Trophoblast cell (in vitro differentiated cells and primary cell): Measurements from ENCODE around the gene CTPS1.

Experiments
- DNase-seq, 2 donors: peaks; one replicate each; pipeline ENCODE4 v3.0.0-alpha.2; 2016
- H2AFZ ChIP-seq: 2 replicates; pipeline ENCODE4 v1.6.1; 2013; ENCODE audit warnings: low read length, moderate library complexity, mild to moderate bottlenecking; ENCODE audit not compliant: insufficient read depth, poor library complexity
- H2AK5ac ChIP-seq: 2 replicates; pipeline ENCODE4 v1.6.1; 2013; ENCODE audit warnings: mild to moderate bottlenecking, low read length
- H2BK120ac ChIP-seq: 2 replicates; pipeline ENCODE4 v1.6.1; 2013; ENCODE audit warnings: low read length, mild to moderate bottlenecking, moderate library complexity; ENCODE audit not compliant: insufficient read depth, poor library complexity
- H2BK12ac ChIP-seq: 2 replicates; pipeline ENCODE4 v1.6.1; 2013; ENCODE audit warnings: mild to moderate bottlenecking, low read length, moderate library complexity
- H2BK5ac ChIP-seq: 2 replicates; pipeline ENCODE4 v1.6.1; 2013; ENCODE audit warnings: low read length, low read depth, moderate library complexity, mild to moderate bottlenecking; ENCODE audit not compliant: poor library complexity
- H3K14ac ChIP-seq: 2 replicates; pipeline ENCODE4 v1.6.1; 2013; ENCODE audit warnings: mild to moderate bottlenecking, low read length
- H3K18ac ChIP-seq: 2 replicates; pipeline ENCODE4 v1.6.1; 2013; ENCODE audit warnings: mild to moderate bottlenecking, low read length
- H3K23ac ChIP-seq: 2 replicates; pipeline ENCODE4 v1.6.1; 2013; ENCODE audit warnings: low read length
- H3K27ac ChIP-seq: 2 replicates; pipeline ENCODE4 v1.5.1; 2013; ENCODE audit warnings: low read depth, mild to moderate bottlenecking, inconsistent platforms, low read length, moderate library complexity
- H3K27me3 ChIP-seq: 2 replicates; pipeline ENCODE4 v1.6.1; 2013; ENCODE audit warnings: inconsistent platforms, mild to moderate bottlenecking, low read length, moderate library complexity; ENCODE audit not compliant: insufficient read depth
- H3K36me3 ChIP-seq, 2 experiments: 1 replicate in 1 of 2; 2 replicates in 1 of 2; pipeline ENCODE4 v1.6.1; 2013; ENCODE audit warnings: low read length in 2 of 2, mild to moderate bottlenecking in 2 of 2, moderate library complexity in 1 of 2; ENCODE audit not compliant: insufficient read depth in 2 of 2, control insufficient read depth in 1 of 2
- H3K4ac ChIP-seq: 2 replicates; pipeline ENCODE4 v1.6.1; 2013; ENCODE audit warnings: low read depth, mild to moderate bottlenecking, low read length, moderate library complexity
- H3K4me1 ChIP-seq, 2 experiments: 1 replicate in 1 of 2; 2 replicates in 1 of 2; pipeline ENCODE4 v1.6.1; 2013; ENCODE audit warnings: low read length in 2 of 2, mild to moderate bottlenecking in 2 of 2, moderate library complexity in 1 of 2; ENCODE audit not compliant: insufficient read depth in 2 of 2, control insufficient read depth in 1 of 2
- H3K4me2 ChIP-seq: 2 replicates; pipeline ENCODE4 v1.6.1; 2013; ENCODE audit warnings: inconsistent platforms, mild to moderate bottlenecking, low read length, moderate library complexity
- H3K4me3 ChIP-seq: 2 replicates; pipeline ENCODE4 v1.5.1; 2013; ENCODE audit warnings: mild to moderate bottlenecking, low read depth, low read length, inconsistent platforms
- H3K79me1 ChIP-seq: one replicate; pipeline ENCODE4 v1.6.1; 2013; ENCODE audit warnings: low read length
- H3K79me2 ChIP-seq: 2 replicates; pipeline ENCODE4 v1.6.1; 2013; ENCODE audit warnings: low read length, mild to moderate bottlenecking; ENCODE audit not compliant: control insufficient read depth, insufficient read depth, poor library complexity
- H3K9ac ChIP-seq: 2 replicates; pipeline ENCODE4 v1.6.1; 2013; ENCODE audit warnings: mild to moderate bottlenecking, low read length
- H3K9me3 ChIP-seq: 2 replicates; pipeline ENCODE4 v1.6.1; 2013; ENCODE audit warnings: low read depth, mild to moderate bottlenecking, control low read depth, inconsistent platforms, low read length; ENCODE audit not compliant: insufficient read depth
- H4K12ac ChIP-seq: 2 replicates; pipeline ENCODE4 v1.6.1; 2013; ENCODE audit warnings: low read depth, mild to moderate bottlenecking, low read length, moderate library complexity
- H4K8ac ChIP-seq: 2 replicates; pipeline ENCODE4 v1.6.1; 2013; ENCODE audit warnings: low read depth, mild to moderate bottlenecking, low read length, moderate library complexity
- H4K91ac ChIP-seq: one replicate; pipeline ENCODE4 v1.6.1; 2013; ENCODE audit warnings: low read depth, mild to moderate bottlenecking, low read length, moderate library complexity
- WGBS: extraction: QIAGEN DNeasy Blood & Tissue Kit; methylation state at CpG from one replicate; pipeline ENCODE4 v1.1.7; 2013; ENCODE audit warnings: missing lambda C conversion rate; ENCODE audit not compliant: insufficient read length, insufficient coverage; ENCODE audit errors: extremely low coverage; 5-methylcytosine and 5-hydroxymethylcytosine counted together

Gene CTPS1

GRCh38 chr1:41037116-41037903 lies 57.8 kb downstream of the CTPS1 start:
- Histone ChIP-seq H3K79me1 (no peaks in the 10 kb centered on the region), H2BK12ac (no peak overlapping the region), H3K14ac (no peak overlapping the region), H2AFZ (no peak overlapping the region), H3K4ac (no peak overlapping the region), H3K79me2 (no peaks in the 10 kb centered on the region), H4K91ac (no peak overlapping the region), H3K4me1 (peaks cover 0 to 3% of the 10 kb centered on the region in 2 experiments), H3K18ac (no peak overlapping the region), H3K23ac (no peak overlapping the region), H2BK120ac (no peak overlapping the region), H2AK5ac (no peak overlapping the region), H3K9me3 (no peaks in the 10 kb centered on the region), H2BK5ac (no peak overlapping the region), H4K8ac (no peak overlapping the region), H3K9ac (no peak overlapping the region), H3K4me2 (no peak overlapping the region), H3K4me3 (no peak overlapping the region), H3K27me3 (no peaks in the 10 kb centered on the region), H3K27ac (no peak overlapping the region), H3K36me3 (peaks cover 6 to 33% of the 10 kb centered on the region in 2 experiments), H4K12ac (no peak overlapping the region)
- no peak for DNase-seq
- WGBS, result no CpG with 5 or more reads among the region's 3 CpGs

GRCh38 chr1:41038110-41038509 lies 58.6 kb downstream of the CTPS1 start:
- Histone ChIP-seq H2AFZ (no peak overlapping the region), H3K4ac (no peak overlapping the region), H2BK12ac (no peak overlapping the region), H3K14ac (no peak overlapping the region), H3K23ac (no peak overlapping the region), H4K91ac (no peak overlapping the region), H3K79me1 (no peaks in the 10 kb centered on the region), H2BK5ac (no peak overlapping the region), H2BK120ac (no peak overlapping the region), H3K18ac (no peak overlapping the region), H2AK5ac (no peak overlapping the region), H3K27ac (no peak overlapping the region), H3K4me3 (no peak overlapping the region), H3K9ac (no peak overlapping the region), H3K9me3 (no peaks in the 10 kb centered on the region), H3K4me2 (no peak overlapping the region), H3K4me1 (peaks cover 0 to 3% of the 10 kb centered on the region in 2 experiments), H3K79me2 (no peaks in the 10 kb centered on the region), H4K12ac (no peak overlapping the region), H4K8ac (no peak overlapping the region), H3K36me3 (peaks cover 6 to 33% of the 10 kb centered on the region in 2 experiments), H3K27me3 (no peaks in the 10 kb centered on the region)
- no CpG with 5 or more reads among the region's 5 CpGs for WGBS
- DNase-seq, result no peak

GRCh38 chr1:41041614-41042270 lies 62.2 kb downstream of the CTPS1 start:
- no peaks in the 10 kb centered on the region for H3K79me2 ChIP-seq
- H2BK5ac ChIP-seq, result no peak overlapping the region
- H4K91ac ChIP-seq, result no peak overlapping the region
- WGBS, result no CpG with 5 or more reads among the region's 3 CpGs
- H3K14ac ChIP-seq, result no peak overlapping the region
- H4K12ac ChIP-seq, result no peak overlapping the region
- H2BK120ac ChIP-seq, result no peak overlapping the region
- no peak overlapping the region for H3K27ac ChIP-seq
- H3K4me1 ChIP-seq, result peaks cover 5 to 10% of the 10 kb centered on the region in 2 experiments
- H3K4me2 ChIP-seq, result no peak overlapping the region
- H3K18ac ChIP-seq, result no peak overlapping the region
- no peak overlapping the region for H3K4ac ChIP-seq
- H3K27me3 ChIP-seq, result no peaks in the 10 kb centered on the region
- no peak overlapping the region for H2BK12ac ChIP-seq
- H3K4me3 ChIP-seq, result no peak overlapping the region
- peaks cover 10 to 26% of the 10 kb centered on the region in 2 experiments for H3K36me3 ChIP-seq
- no peak overlapping the region for H2AFZ ChIP-seq
- H3K23ac ChIP-seq, result no peak overlapping the region
- no peak overlapping the region for H4K8ac ChIP-seq
- H3K9ac ChIP-seq, result no peak overlapping the region
- no peaks in the 10 kb centered on the region for H3K9me3 ChIP-seq
- DNase-seq, result no peak
- no peaks in the 10 kb centered on the region for H3K79me1 ChIP-seq
- H2AK5ac ChIP-seq, result no peak overlapping the region

- no peak overlapping the region for H3K9ac ChIP-seq
- no peaks in the 10 kb centered on the region for H3K79me1 ChIP-seq
- no peaks in the 10 kb centered on the region for H3K9me3 ChIP-seq
- H3K18ac ChIP-seq, result no peak overlapping the region
- H2AK5ac ChIP-seq, result no peak overlapping the region
- no peak overlapping the region for H3K4me3 ChIP-seq
- no peaks in the 10 kb centered on the region for H3K79me2 ChIP-seq
- peaks cover 8 to 22% of the 10 kb centered on the region in 2 experiments for H3K36me3 ChIP-seq
- H3K23ac ChIP-seq, result no peak overlapping the region
- no peak overlapping the region for H3K4ac ChIP-seq
- no peak overlapping the region for H3K4me2 ChIP-seq
- H2AFZ ChIP-seq, result no peak overlapping the region
- peak overlapping the region; percentile 57 for H3K27ac ChIP-seq
- H4K8ac ChIP-seq, result peak overlapping the region; percentile 10
- H3K4me1 ChIP-seq, result peaks cover 5 to 10% of the 10 kb centered on the region in 2 experiments
- no peak overlapping the region for H2BK12ac ChIP-seq
- no peak overlapping the region for H2BK120ac ChIP-seq
- H4K91ac ChIP-seq, result no peak overlapping the region
- H4K12ac ChIP-seq, result no peak overlapping the region
- no peak for DNase-seq
- no peaks in the 10 kb centered on the region for H3K27me3 ChIP-seq
- H3K14ac ChIP-seq, result no peak overlapping the region
- WGBS, result no CpG with 5 or more reads among the region's 2 CpGs
- no peak overlapping the region for H2BK5ac ChIP-seq
These were observed 64.7 kb downstream of the CTPS1 start for GRCh38 chr1:41044187-41044586.
